Fibroblast of gingiva (primary cell): ENCODE data around the gene RGS6.

Source experiments
- DNase-seq: peaks from one replicate; pipeline ENCODE4 v3.0.0-alpha.2; 2011; ENCODE audit warnings: low read depth

The RGS6 gene

GRCh38 chr14:72607386-72608130 lies 675.3 kb downstream of the RGS6 start:
- DNase-seq: peak; percentile 13

GRCh38 chr14:72608391-72609204 lies 676.4 kb downstream of the RGS6 start:
- peak; percentile 80 for DNase-seq

- no peak for DNase-seq
Measured at GRCh38 chr14:72609205-72609916, 677.1 kb downstream of the RGS6 start.

- DNase-seq: no peak
Measured at GRCh38 chr14:72610096-72610830, 678.0 kb downstream of the RGS6 start.

- no peak for DNase-seq
Measured at GRCh38 chr14:72610831-72611200, 678.6 kb downstream of the RGS6 start.

- no peak for DNase-seq
Measured at GRCh38 chr14:72611506-72611905, 679.3 kb downstream of the RGS6 start.

- no peak for DNase-seq
Measured at GRCh38 chr14:72612041-72612440, 679.8 kb downstream of the RGS6 start.

GRCh38 chr14:72613231-72613974 lies 681.2 kb downstream of the RGS6 start:
- peak; percentile 39 for DNase-seq

- DNase-seq: no peak
Measured at GRCh38 chr14:72613975-72614319, 681.7 kb downstream of the RGS6 start.

- DNase-seq: no peak
Measured at GRCh38 chr14:72614365-72614764, 682.1 kb downstream of the RGS6 start.

GRCh38 chr14:72614891-72615415 lies 682.7 kb downstream of the RGS6 start:
- no peak for DNase-seq

GRCh38 chr14:72615451-72616121 lies 683.4 kb downstream of the RGS6 start:
- DNase-seq: peak; percentile 26
